Fibroblast of villous mesenchyme (primary cell): Measurements from ENCODE around the gene NRF1. TPM values are rescaled to one million over a fixed set of nuclear protein-coding genes. Genes with fewer than 3 reads are reported as not detected.
"Not testable (repeated sequence)": the region's sequence is repeated elsewhere in the genome, so short reads cannot be mapped to it uniquely, and the experiment has no call there.

Source experiments
- DNase-seq: peaks from one replicate; pipeline ENCODE4 v3.0.0-alpha.2; 2010; ENCODE audit warnings: low read depth
- H3K4me3 ChIP-seq: 2 replicates; pipeline ENCODE4 v1.5.1; 2011; ENCODE audit warnings: low read depth, mild to moderate bottlenecking, low read length
- total RNA-seq: library from RNA; depleted of rRNA; stranded (reverse); fragments of >200 nt; gene quantifications from 2 replicates; pipeline ENCODE4 v1.2.3, GENCODE V29; 2012
- TF ChIP-seq, protein P1 (sequence below): IDR thresholded peaks from 2 replicates; pipeline ENCODE4 v1.5.1; 2012; ENCODE audit warnings: low read depth, mild to moderate bottlenecking, low read length; ENCODE audit not compliant: insufficient read depth

NRF1 gene
- 10.6 and 12.5 TPM in 2 replicates for total RNA-seq

GRCh38 chr7:129611246-129612111 lies at the start of gene NRF1:
Gene NRF1, plus strand, starts transcription at chr7:129611720. Its CDS starts 45,632 bp downstream, at chr7:129657352.
- TF ChIP-seq, protein P1, sequence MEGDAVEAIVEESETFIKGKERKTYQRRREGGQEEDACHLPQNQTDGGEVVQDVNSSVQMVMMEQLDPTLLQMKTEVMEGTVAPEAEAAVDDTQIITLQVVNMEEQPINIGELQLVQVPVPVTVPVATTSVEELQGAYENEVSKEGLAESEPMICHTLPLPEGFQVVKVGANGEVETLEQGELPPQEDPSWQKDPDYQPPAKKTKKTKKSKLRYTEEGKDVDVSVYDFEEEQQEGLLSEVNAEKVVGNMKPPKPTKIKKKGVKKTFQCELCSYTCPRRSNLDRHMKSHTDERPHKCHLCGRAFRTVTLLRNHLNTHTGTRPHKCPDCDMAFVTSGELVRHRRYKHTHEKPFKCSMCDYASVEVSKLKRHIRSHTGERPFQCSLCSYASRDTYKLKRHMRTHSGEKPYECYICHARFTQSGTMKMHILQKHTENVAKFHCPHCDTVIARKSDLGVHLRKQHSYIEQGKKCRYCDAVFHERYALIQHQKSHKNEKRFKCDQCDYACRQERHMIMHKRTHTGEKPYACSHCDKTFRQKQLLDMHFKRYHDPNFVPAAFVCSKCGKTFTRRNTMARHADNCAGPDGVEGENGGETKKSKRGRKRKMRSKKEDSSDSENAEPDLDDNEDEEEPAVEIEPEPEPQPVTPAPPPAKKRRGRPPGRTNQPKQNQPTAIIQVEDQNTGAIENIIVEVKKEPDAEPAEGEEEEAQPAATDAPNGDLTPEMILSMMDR = no peak
- peak; percentile 92 for DNase-seq
- H3K4me3 ChIP-seq = peak within 1 kb of the TSS; percentile 96

GRCh38 chr7:129566323-129566722 lies 45.2 kb upstream of the NRF1 start:
- DNase-seq, H3K4me3 ChIP-seq: not testable (repeated sequence)

GRCh38 chr7:129567377-129567776 lies 44.1 kb upstream of the NRF1 start:
- H3K4me3 ChIP-seq = no peak overlapping the region
- no peak for DNase-seq
- TF ChIP-seq, protein P1 = no peak

- TF ChIP-seq, protein P1 = no peak
- no peak for DNase-seq
Observed at GRCh38 chr7:129568240-129568639, 43.3 kb upstream of the NRF1 start.

GRCh38 chr7:129569326-129569725 lies 42.2 kb upstream of the NRF1 start:
- TF ChIP-seq, protein P1 = no peak
- no peak overlapping the region for H3K4me3 ChIP-seq
- DNase-seq = no peak

More at GRCh38 chr7:129568240-129568639, 43.3 kb upstream of the NRF1 start:
- no peak overlapping the region for H3K4me3 ChIP-seq

GRCh38 chr7:129569811-129570215 lies 41.7 kb upstream of the NRF1 start:
- no peak overlapping the region for H3K4me3 ChIP-seq
- DNase-seq = peak; percentile 73

DNA sequence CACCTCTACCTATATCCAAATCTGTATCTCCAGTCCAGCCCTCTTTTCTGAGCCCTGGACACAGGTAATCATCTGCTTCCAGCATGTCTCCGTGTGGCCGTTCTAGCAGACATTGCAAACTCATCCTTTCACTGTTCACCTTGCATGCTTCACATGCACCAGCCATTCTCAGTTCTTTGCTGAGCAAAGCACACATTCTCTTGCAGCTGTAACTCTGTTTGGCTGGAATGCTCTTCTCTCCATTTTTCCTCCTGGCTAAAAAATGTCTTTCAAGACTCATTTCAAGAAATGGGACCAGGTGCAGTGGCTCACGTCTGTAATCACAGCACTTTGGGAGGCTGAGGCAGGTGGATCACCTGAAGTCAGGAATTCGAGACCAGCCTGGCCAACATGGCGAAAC lies 40.3 kb upstream of the NRF1 start:
- TF ChIP-seq, protein P1 = no peak
- no peak for DNase-seq
- no peak overlapping the region for H3K4me3 ChIP-seq

More at GRCh38 chr7:129569811-129570215, 41.7 kb upstream of the NRF1 start:
- TF ChIP-seq, protein P1 = no peak
